ENCODE measurements around the gene CCNYL1.
"Not testable (repeated sequence)": the region's sequence is repeated elsewhere in the genome, so short reads cannot be mapped to it uniquely, and the experiment has no call there.

CCNYL1 gene

GRCh38 chr2:207710814-207711740, at the start of gene CCNYL1:
TSS of gene CCNYL1 (plus strand) at chr2:207711640. CDS start at chr2:207711897, 257 bp downstream.
- peak; percentile 98 for DNase-seq (ENCODE audit: low spot score)

GRCh38 chr2:207662203-207662602, 49.2 kb upstream of the CCNYL1 start:
- no peak for DNase-seq (ENCODE audit: low spot score)

- DNase-seq (ENCODE audit: low spot score): no peak
These were observed 47.4 kb upstream of the CCNYL1 start for GRCh38 chr2:207663870-207664545.

- DNase-seq (ENCODE audit: low spot score): no peak
These were observed 40.6 kb upstream of the CCNYL1 start for GRCh38 chr2:207670887-207671286.

- no peak for DNase-seq (ENCODE audit: low spot score)
These were observed 38.0 kb upstream of the CCNYL1 start for GRCh38 chr2:207673431-207673830.

- no peak for DNase-seq (ENCODE audit: low spot score)
These were observed 37.1 kb upstream of the CCNYL1 start for GRCh38 chr2:207674266-207674774.

- peak; percentile 15 for DNase-seq (ENCODE audit: low spot score)
These were observed 36.6 kb upstream of the CCNYL1 start for GRCh38 chr2:207674826-207675225.

- DNase-seq (ENCODE audit: low spot score): no peak
These were observed 34.5 kb upstream of the CCNYL1 start for GRCh38 chr2:207676827-207677354.

- DNase-seq (ENCODE audit: low spot score): no peak
These were observed 30.0 kb upstream of the CCNYL1 start for GRCh38 chr2:207681431-207681830.

- DNase-seq (ENCODE audit: low spot score): no peak
These were observed 28.9 kb upstream of the CCNYL1 start for GRCh38 chr2:207682557-207682956.

GRCh38 chr2:207683438-207683837, 28.0 kb upstream of the CCNYL1 start:
- no peak for DNase-seq (ENCODE audit: low spot score)

- DNase-seq (ENCODE audit: low spot score): peak; percentile 61
These were observed 27.4 kb upstream of the CCNYL1 start for GRCh38 chr2:207683879-207684627.

GRCh38 chr2:207686812-207687211, 24.6 kb upstream of the CCNYL1 start:
- DNase-seq (ENCODE audit: low spot score): no peak

- no peak for DNase-seq (ENCODE audit: low spot score)
These were observed 22.8 kb upstream of the CCNYL1 start for GRCh38 chr2:207688597-207688996.

- DNase-seq (ENCODE audit: low spot score): not testable (repeated sequence)
These were observed 20.5 kb upstream of the CCNYL1 start for GRCh38 chr2:207690845-207691461.

- peak; percentile 33 for DNase-seq (ENCODE audit: low spot score)
These were observed 19.0 kb upstream of the CCNYL1 start for GRCh38 chr2:207692206-207693065.

- DNase-seq (ENCODE audit: low spot score): no peak
These were observed 17.7 kb upstream of the CCNYL1 start for GRCh38 chr2:207693641-207694249.

GRCh38 chr2:207694811-207695281, 16.6 kb upstream of the CCNYL1 start:
- DNase-seq (ENCODE audit: low spot score): no peak

- DNase-seq (ENCODE audit: low spot score): no peak
These were observed 16.1 kb upstream of the CCNYL1 start for GRCh38 chr2:207695293-207695692.

- not testable (repeated sequence) for DNase-seq (ENCODE audit: low spot score)
These were observed 14.5 kb upstream of the CCNYL1 start for GRCh38 chr2:207696911-207697310.

Measured in SW480 (cell line).